ENCODE results near the gene NSMCE1. TPM values are rescaled to one million over a fixed set of nuclear protein-coding genes. Genes with fewer than 3 reads are reported as not detected.

Gene NSMCE1
- total RNA-seq, 4 donors from 2014 or later: 27.7 to 41.4 (median 31.5) TPM

DNA sequence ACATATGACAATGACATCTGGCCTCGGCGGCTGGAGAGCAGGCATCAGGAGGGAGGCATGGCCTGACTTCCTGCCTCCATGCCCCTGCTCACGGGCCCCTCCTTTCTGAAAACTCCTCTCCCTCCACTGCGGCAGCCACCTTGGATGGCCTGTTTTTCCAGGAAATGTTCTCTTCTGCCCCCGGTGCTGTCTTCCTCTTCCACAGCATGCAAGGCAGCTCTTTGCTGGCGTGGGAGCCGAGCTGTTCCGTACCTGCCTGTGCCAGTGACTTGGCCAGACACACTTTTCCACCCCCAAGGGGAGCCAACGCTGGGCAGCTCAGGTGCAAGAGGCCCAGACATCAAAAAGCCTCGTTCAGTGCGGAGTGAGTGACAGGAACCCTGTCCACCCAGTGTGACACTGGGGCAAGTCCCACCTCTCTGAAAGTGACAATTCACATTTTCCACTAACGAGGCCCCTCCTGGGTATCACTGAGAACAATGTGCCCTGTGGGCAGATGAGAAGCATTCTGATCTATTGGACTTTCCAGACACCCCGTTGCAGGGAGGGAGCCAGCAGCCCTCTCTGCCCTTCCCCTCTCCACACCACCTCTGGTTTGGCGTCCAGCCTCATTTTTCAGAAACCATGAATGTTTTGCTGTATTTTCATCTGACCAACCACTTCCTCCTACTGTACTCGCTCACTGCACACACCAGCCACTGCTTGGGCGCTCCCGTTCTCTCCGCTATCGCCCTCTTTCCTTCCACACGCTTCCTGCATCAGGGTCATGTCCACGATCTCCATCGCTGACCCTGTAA is 31.2 kb downstream of the NSMCE1 start:
- TF ChIP-seq POLR2A (IDR thresholded peaks at IDR 0.05) (no peak), EP300 (IDR thresholded peaks at IDR 0.05) (no peak)
- TF ChIP-seq, protein P1, sequence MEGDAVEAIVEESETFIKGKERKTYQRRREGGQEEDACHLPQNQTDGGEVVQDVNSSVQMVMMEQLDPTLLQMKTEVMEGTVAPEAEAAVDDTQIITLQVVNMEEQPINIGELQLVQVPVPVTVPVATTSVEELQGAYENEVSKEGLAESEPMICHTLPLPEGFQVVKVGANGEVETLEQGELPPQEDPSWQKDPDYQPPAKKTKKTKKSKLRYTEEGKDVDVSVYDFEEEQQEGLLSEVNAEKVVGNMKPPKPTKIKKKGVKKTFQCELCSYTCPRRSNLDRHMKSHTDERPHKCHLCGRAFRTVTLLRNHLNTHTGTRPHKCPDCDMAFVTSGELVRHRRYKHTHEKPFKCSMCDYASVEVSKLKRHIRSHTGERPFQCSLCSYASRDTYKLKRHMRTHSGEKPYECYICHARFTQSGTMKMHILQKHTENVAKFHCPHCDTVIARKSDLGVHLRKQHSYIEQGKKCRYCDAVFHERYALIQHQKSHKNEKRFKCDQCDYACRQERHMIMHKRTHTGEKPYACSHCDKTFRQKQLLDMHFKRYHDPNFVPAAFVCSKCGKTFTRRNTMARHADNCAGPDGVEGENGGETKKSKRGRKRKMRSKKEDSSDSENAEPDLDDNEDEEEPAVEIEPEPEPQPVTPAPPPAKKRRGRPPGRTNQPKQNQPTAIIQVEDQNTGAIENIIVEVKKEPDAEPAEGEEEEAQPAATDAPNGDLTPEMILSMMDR (IDR thresholded peaks at IDR 0.05): no peak
- H3K9me3 ChIP-seq: no peaks in the 10 kb centered on the region
- H3K27me3 ChIP-seq: no peaks in the 10 kb centered on the region
- H3K4me1 ChIP-seq: peaks cover 0 to 74% (median 42%) of the 10 kb centered on the region in 4 donors
- peak overlapping the region in 3 of 4 donors; percentile 67 to 73 (median 70) for H3K27ac ChIP-seq
- H3K4me3 ChIP-seq: no peak overlapping the region
- H3K36me3 ChIP-seq: peaks cover 0 to 17% (median 0%) of the 10 kb centered on the region in 3 donors
- no peak for DNase-seq (ENCODE audit: low spot score in 2 of 2)
- WGBS, 2 donors: 37 to 51% methylated on average over 21 to 22 of the region's 22 CpGs

DNA sequence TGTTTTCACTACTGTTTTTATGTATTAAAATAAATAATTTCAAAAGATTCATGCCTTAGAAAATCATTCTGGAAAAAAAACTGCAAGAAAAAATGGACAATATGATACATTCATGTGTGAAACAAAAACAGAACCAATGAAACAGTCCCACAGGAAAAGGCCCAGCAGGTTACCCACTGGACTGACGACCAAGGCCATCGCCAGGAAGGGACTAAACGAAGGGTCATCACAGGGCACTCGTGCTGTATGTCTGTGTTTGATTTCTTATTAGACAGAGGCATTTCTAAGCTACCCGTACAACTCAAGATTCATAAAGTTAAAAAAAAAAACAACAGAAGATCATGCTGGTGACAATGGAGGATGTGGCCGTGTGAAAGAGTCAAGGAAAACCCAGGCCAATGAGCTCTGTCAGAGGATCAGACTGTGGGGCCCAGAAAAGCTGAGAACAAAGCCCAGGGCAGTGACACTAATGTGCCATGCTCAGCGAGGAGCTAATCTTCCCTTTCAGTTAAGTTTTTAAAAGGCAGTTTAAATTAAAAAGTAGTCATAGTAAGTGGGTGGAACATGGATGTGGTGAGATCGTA is 31.8 kb downstream of the NSMCE1 start:
- Histone ChIP-seq H3K4me1 (peaks cover 0 to 67% (median 40%) of the 10 kb centered on the region in 4 donors), H3K36me3 (peaks cover 0 to 24% (median 0%) of the 10 kb centered on the region in 3 donors), H3K9me3 (no peaks in the 10 kb centered on the region), H3K27ac (peak overlapping the region in 3 of 4 donors; percentile 67 to 73 (median 70)), H3K4me3 (no peak overlapping the region), H3K27me3 (no peaks in the 10 kb centered on the region)
- DNase-seq (ENCODE audit: low spot score in 2 of 2): no peak
- no peak for TF ChIP-seq POLR2A (IDR thresholded peaks at IDR 0.05)
- TF ChIP-seq, protein P1 (IDR thresholded peaks at IDR 0.05): no peak
- no peak for TF ChIP-seq EP300 (IDR thresholded peaks at IDR 0.05)
- 62 to 77% methylated on average over 8 of the region's 8 CpGs for WGBS, 2 donors

DNA sequence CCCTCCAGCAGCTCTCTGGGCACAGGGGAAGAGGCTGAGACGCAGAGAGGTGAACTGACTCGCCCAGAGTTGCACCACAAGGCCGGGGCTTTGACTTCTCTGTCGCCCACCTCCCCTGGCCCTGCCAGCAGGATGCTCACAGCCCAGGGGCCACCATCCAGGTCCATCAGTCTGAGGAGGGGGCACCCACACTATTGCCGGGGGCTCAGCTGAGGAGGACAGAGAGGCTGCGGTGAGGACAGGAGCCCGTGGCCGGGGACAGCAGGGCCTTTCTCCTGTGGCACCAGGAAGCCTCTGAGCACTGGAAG is 32.7 kb downstream of the NSMCE1 start:
- H3K36me3 ChIP-seq: peaks cover 0 to 31% (median 0%) of the 10 kb centered on the region in 3 donors
- no peaks in the 10 kb centered on the region for H3K27me3 ChIP-seq
- no peak overlapping the region for H3K4me3 ChIP-seq
- DNase-seq (ENCODE audit: low spot score in 2 of 2): no peak
- H3K9me3 ChIP-seq: no peaks in the 10 kb centered on the region
- TF ChIP-seq, protein P1 (IDR thresholded peaks at IDR 0.05): no peak
- TF ChIP-seq EP300 (IDR thresholded peaks at IDR 0.05): no peak
- no peak for TF ChIP-seq POLR2A (IDR thresholded peaks at IDR 0.05)
- WGBS, 2 donors: 93 to 96% methylated on average over 6 to 8 of the region's 8 CpGs
- H3K27ac ChIP-seq: peak overlapping the region in 3 of 4 donors; percentile 55 to 77 (median 70)
- H3K4me1 ChIP-seq: peaks cover 0 to 59% (median 37%) of the 10 kb centered on the region in 4 donors

DNA sequence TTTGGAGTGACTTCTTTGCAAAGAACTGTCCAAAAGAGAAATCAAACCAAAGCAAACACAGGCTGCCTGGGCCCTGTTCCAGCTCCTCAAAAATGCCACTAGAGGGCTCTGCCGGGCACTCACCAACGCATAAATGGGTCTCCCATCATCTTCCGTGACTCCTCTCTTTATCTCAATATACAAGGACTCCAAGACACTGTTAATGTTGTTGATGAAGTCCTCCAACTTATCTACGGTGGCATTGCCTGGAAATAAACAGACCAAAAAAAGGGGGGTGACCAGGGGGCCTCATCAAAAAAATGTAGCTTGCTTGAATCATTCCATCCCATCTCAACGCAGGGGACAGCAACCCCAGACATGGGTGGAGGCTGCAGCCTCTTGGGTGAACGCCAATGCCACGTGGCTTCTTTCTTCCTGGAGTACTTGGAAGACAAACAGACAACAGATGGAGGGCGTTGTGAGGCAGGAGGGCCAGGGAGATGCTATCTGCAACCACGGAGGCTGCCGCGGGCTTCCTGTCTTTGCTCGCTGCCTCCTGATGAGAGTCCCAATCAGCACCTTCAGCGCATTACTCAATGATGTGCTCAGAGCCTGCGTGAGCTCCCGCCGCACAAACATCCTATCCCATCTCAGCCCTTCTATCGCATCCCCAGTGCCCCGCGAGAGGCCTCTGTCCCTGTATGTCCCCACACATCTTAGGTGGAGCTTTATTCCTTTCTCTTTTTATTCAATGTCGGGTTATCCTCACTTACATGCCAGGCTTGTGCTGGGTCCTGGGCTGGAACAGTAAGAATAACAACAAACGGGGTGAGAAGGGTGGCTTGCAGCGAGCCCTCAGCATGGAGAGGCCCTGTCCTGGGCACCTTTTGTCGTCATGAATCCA is 33.3 kb downstream of the NSMCE1 start:
- TF ChIP-seq, protein P1 (IDR thresholded peaks at IDR 0.05): peak; percentile 60 to 81 (median 76)
- TF ChIP-seq POLR2A (IDR thresholded peaks at IDR 0.05) (no peak), EP300 (IDR thresholded peaks at IDR 0.05) (peak; percentile 24 to 73)
- H3K9me3 ChIP-seq: no peaks in the 10 kb centered on the region
- peaks cover 0 to 56% (median 37%) of the 10 kb centered on the region in 4 donors for H3K4me1 ChIP-seq
- no peaks in the 10 kb centered on the region for H3K27me3 ChIP-seq
- H3K36me3 ChIP-seq: peaks cover 0 to 37% (median 0%) of the 10 kb centered on the region in 3 donors
- 40 to 45% methylated on average over 23 of the region's 23 CpGs for WGBS, 2 donors
- peak; percentile 76 to 88 for DNase-seq (ENCODE audit: low spot score in 2 of 2)
- peak overlapping the region in 3 of 4 donors; percentile 55 to 77 (median 70) for H3K27ac ChIP-seq
- no peak overlapping the region for H3K4me3 ChIP-seq
